NOMO-1 (cell line): ENCODE measurements around the gene CDH13.
"Not testable (repeated sequence)": the region's sequence is repeated elsewhere in the genome, so short reads cannot be mapped to it uniquely, and the experiment has no call there.

Experiments used
- DNase-seq, 2 experiments: peaks; one replicate each; lab custom pipeline; 2025; ENCODE audit not compliant: unreplicated experiment in 2 of 2; lab: John Stamatoyannopoulos, UW

The CDH13 gene

DNA sequence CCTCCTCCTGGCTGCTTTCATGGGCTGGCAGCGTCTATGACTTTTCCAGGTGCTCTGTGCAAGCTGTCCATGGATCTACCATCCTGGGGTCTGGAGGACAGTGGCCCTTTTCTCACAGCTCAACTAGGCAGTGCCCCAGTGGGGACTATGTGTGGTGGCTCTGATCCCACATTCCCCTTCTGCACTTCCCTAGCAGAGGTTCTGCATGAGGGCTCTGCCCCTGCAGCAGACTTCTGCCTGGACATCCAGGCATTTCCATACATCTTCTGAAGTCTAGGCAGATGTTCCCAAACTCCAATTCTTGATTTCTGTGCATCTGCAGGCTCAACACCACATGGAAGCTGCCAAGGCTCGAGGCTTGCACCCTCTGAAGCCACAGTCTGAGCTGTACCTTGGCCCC lies 307.2 kb downstream of the CDH13 start:
- not testable (repeated sequence) for DNase-seq

- DNase-seq = no peak
Observed at GRCh38 chr16:82935766-82936165, 309.0 kb downstream of the CDH13 start.

DNA sequence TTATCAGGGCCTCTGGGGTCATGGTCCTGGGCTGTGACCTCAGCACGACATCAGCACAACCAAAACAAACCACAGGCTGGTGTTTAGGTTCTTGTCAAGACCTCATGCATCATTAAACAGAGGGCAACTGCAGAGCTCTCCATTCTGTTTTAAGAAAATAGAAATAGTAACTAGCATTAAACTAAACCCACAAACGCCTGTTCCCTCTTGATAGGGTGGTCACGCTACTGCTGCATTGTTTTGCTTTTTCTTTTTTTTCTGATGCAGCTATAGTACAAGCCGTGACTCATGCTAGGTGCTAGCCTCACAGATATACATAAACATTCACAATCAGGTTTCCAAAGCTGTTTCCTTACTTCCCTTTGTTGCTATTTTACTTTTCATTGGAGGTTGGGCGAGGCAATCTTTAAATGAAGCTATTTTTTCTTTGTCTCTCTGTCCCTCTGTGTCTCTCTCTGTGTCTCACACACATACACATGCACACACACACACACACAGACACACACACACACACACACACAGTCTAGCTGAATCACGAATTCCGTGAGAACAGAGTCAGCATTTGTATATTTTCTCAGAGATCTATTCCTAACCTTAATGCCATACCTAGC lies 310.3 kb downstream of the CDH13 start:
- DNase-seq = no peak

GRCh38 chr16:82937926-82938520 lies 311.3 kb downstream of the CDH13 start:
- no peak for DNase-seq

GRCh38 chr16:82943371-82943770 lies 316.6 kb downstream of the CDH13 start:
- DNase-seq = no peak

GRCh38 chr16:82945420-82946101 lies 318.8 kb downstream of the CDH13 start:
- DNase-seq = no peak

DNA sequence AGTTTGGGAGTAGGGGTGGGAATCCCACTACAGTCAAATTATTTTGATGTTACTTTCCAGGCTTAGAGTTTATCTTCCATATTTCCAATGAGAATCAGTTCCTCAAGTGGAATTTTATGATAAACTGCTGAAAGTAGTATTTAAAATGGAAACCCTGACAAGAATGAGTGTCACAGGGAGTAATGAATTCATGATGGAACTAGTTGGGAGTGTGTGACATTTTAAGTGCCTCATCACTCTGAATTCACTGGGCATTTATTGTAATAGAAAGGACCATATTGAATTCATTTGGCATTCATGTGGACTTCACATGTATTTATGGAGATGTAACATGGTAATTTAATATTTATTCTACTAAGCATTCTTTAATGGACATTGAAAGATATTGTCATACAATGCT lies 320.9 kb downstream of the CDH13 start:
- DNase-seq = no peak

- DNase-seq = no peak
Observed at GRCh38 chr16:82949016-82949415, 322.2 kb downstream of the CDH13 start.

- no peak for DNase-seq
Observed at GRCh38 chr16:82953517-82953916, 326.7 kb downstream of the CDH13 start.

GRCh38 chr16:82954224-82954929 lies 327.6 kb downstream of the CDH13 start:
- DNase-seq = no peak

DNA sequence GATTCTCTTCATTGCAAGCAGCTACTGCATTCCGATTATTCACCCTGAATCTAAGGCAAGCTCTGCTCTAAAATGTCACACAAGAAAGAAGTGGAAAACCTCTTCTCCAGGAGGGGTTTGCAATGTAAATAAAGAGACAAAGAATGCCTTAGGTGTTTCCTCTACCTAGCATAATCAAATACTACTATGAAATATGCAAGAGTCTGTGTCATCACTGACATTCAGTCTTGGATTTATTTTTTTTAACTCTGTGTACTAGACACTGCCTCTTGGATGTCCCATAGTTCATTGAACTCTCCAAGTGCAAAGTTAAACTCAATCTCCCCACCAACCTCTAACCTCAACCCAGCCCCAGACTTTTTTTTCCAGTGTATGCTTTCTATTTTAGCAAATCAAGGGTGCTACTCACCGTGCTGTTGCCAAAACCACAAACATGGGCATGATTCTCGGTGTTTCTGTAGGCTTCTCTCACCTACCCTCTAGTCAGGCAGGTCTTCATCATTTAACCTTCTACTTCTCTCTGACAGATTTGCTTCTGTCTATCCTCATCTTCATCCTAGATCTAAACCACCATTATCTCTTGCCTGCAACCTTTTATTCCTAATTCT lies 329.1 kb downstream of the CDH13 start:
- no peak for DNase-seq

- DNase-seq = no peak
Observed at GRCh38 chr16:82957212-82957611, 330.4 kb downstream of the CDH13 start.

- DNase-seq = no peak
Observed at GRCh38 chr16:82960918-82961317, 334.1 kb downstream of the CDH13 start.

- DNase-seq = no peak
Observed at GRCh38 chr16:82963653-82964052, 336.9 kb downstream of the CDH13 start.

DNA sequence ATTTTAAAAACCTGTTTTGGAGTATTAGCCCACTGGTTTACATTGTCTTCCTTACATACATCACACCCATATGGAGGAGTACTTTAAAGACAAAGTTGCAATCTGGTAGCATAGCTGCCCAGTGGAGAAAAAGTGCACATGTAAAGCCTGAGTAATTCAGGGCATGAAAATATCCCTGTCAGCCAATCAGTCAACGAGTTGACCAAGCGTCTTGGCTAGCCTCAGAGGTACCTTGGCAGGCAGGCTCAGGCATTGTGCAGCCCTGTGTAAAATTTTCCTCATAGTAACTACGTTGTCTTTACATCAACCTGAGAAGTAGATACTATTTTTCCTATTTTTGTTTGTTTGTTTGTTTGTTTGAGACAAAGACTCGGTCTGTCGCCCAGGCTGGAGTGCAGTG lies 339.0 kb downstream of the CDH13 start:
- no peak for DNase-seq

DNA sequence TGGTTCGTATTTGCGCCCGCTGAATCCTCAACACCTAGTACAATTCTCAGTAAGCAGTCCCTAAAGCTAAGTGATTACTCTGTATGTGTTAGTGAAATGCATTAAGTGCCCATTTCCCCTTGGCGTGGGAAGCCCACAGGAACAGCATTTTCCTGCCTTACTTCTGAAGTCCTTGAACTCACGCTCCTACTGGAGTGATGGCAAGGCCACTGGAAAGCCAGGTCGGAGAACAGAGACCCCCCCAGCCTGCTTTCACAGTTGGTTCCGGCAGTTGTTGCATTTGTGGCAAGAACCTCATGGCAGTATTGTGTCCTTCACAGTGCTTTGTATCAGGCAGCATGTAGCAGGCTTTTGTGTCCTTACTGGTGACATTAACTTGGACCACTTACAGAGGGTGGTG lies 340.7 kb downstream of the CDH13 start:
- no peak for DNase-seq

GRCh38 chr16:82971126-82971525 lies 344.4 kb downstream of the CDH13 start:
- DNase-seq = no peak

- no peak for DNase-seq
Observed at GRCh38 chr16:82972331-82972919, 345.7 kb downstream of the CDH13 start.

GRCh38 chr16:82979406-82980111 lies 352.8 kb downstream of the CDH13 start:
- DNase-seq = no peak

GRCh38 chr16:82980810-82981209 lies 354.0 kb downstream of the CDH13 start:
- DNase-seq = no peak
